Thoracic aorta (tissue), 2 donors: ENCODE data around the gene ZDHHC11B. TPM values are rescaled to one million over a fixed set of nuclear protein-coding genes. Genes with fewer than 3 reads are reported as not detected.
"Not testable (repeated sequence)": the region's sequence is repeated elsewhere in the genome, so short reads cannot be mapped to it uniquely, and the experiment has no call there.

ENCODE experiments used
- ATAC-seq: fragments of 150-250 bp; one replicate; pipeline ENCODE4 v1.8.0; 2017; ENCODE audit warnings: low read depth; ENCODE audit not compliant: insufficient number of reproducible peaks, low FRiP score
- DNase-seq: peaks from one replicate; pipeline ENCODE4 v3.0.0-alpha.2; 2020; ENCODE audit warnings: low spot score
- H3K27ac ChIP-seq, 2 donors: fragments of 200-600 bp; sonication (generic); 1 replicate in 1 of 2; 2 replicates in 1 of 2; pipeline ENCODE4 v1.5.1; 2016; ENCODE audit warnings: mild to moderate bottlenecking in 2 of 2, moderate library complexity in 2 of 2
- H3K27me3 ChIP-seq: fragments of 200-600 bp; sonication (generic); replicated peaks from 2 replicates; pipeline ENCODE4 v1.6.0; 2016; ENCODE audit warnings: mild to moderate bottlenecking; ENCODE audit not compliant: insufficient read depth
- H3K36me3 ChIP-seq: fragments of 200-600 bp; sonication (generic); one replicate; pipeline ENCODE4 v1.5.1; 2016
- H3K4me1 ChIP-seq, 2 donors: fragments of 200-600 bp; sonication (generic); 1 replicate in 1 of 2; 2 replicates in 1 of 2; pipeline versions ENCODE4 v1.5.1 to v1.6.0; 2016; ENCODE audit warnings: low read depth in 2 of 2, mild to moderate bottlenecking in 1 of 2; ENCODE audit not compliant: control insufficient read depth in 1 of 2
- H3K4me3 ChIP-seq: fragments of 200-600 bp; sonication (generic); 2 replicates; pipeline ENCODE4 v1.5.1; 2016; ENCODE audit warnings: mild to moderate bottlenecking
- H3K9me3 ChIP-seq: fragments of 200-600 bp; sonication (generic); 2 replicates; pipeline ENCODE4 v1.5.1; 2016
- total RNA-seq, 2 donors: library from RNA; depleted of rRNA; stranded (reverse); fragments of >200 nt; gene quantifications; one replicate each; pipeline versions ENCODE4 v1.1.0 to v1.2.3, GENCODE V29; 2016
- TF ChIP-seq, protein P1 (sequence below): fragments of 200-600 bp; sonication (generic); IDR thresholded peaks from one replicate; pipeline ENCODE4 v1.5.1; 2019; ENCODE audit warnings: antibody characterized with exemption

The ZDHHC11B gene
- total RNA-seq, 2 donors from 2014 or later = 1.8 to 8.7 TPM

DNA sequence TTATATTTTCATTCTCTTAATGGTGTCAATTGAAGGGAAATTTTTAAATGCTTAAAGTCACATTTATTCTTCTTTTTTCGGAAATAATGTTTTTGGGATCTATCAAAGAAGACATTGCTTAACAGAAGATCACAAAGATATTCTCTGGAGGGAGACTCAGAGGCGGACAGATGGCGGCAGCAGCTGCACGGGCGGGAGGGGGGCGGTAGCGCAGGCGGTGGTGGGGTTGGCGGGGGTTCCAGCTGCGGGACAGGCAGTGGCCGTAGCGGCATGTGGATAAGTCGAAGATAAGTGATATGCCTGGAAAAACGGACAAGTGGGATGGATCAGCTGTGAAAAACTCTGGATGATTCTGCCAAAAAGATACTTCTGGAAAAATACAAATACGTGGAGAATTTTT, 31.6 kb upstream of the ZDHHC11B start:
- DNase-seq = no peak

DNA sequence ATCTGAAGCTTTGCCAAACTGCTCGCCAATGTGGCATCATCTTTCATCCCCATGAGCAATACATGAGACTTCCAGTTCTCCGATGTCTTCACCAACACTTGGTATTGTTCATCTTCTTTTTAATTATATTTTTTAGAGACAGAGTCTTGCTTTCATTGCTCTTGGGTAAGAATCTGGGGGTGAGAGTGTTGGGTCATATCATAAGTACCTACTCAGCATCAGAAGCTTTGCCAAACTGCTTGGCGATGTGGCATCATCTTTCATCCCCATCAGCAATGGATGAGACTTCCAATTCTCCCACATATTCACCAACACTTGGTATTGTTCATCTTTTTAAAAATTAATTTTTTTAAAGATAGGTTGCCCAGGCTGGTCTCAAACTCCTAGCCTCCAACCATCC, 30.9 kb upstream of the ZDHHC11B start:
- Histone ChIP-seq H3K4me3 (no peak overlapping the region), H3K27ac (no peak overlapping the region), H3K9me3 (peaks cover 3% of the 10 kb centered on the region), H3K36me3 (no peaks in the 10 kb centered on the region), H3K27me3 (no peaks in the 10 kb centered on the region), H3K4me1 (no peaks in the 10 kb centered on the region)
- no peak for DNase-seq
- TF ChIP-seq, protein P1, sequence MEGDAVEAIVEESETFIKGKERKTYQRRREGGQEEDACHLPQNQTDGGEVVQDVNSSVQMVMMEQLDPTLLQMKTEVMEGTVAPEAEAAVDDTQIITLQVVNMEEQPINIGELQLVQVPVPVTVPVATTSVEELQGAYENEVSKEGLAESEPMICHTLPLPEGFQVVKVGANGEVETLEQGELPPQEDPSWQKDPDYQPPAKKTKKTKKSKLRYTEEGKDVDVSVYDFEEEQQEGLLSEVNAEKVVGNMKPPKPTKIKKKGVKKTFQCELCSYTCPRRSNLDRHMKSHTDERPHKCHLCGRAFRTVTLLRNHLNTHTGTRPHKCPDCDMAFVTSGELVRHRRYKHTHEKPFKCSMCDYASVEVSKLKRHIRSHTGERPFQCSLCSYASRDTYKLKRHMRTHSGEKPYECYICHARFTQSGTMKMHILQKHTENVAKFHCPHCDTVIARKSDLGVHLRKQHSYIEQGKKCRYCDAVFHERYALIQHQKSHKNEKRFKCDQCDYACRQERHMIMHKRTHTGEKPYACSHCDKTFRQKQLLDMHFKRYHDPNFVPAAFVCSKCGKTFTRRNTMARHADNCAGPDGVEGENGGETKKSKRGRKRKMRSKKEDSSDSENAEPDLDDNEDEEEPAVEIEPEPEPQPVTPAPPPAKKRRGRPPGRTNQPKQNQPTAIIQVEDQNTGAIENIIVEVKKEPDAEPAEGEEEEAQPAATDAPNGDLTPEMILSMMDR = no peak
- ATAC-seq = no peak

More for the DNA sequence above, 31.6 kb upstream of the ZDHHC11B start:
- Histone ChIP-seq H3K27ac (no peak overlapping the region), H3K4me3 (no peak overlapping the region), H3K9me3 (peaks cover 3% of the 10 kb centered on the region), H3K27me3 (no peaks in the 10 kb centered on the region), H3K4me1 (no peaks in the 10 kb centered on the region), H3K36me3 (no peaks in the 10 kb centered on the region)
- TF ChIP-seq, protein P1 = no peak
- ATAC-seq = no peak

DNA sequence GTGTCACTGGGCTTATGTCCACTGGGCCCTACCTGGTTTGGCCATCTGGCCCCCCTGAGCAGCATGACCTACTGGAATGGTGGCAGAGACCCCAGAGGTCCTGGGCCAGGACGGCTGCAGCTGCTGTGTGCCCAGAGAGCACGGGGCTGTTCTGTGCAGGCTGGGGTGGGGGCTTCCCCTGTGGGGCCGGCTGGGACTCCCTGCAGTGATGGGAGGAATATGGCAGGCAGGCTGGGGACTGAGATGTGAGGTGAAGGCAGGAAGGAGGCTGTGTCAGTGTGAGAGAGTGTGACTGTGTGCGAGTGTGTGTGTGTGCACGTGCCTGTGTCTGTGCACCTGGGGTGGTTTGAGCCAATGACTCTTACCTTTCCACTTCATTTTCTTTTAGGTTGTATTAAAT, 29.0 kb upstream of the ZDHHC11B start:
- DNase-seq, ATAC-seq: not testable (repeated sequence)

DNA sequence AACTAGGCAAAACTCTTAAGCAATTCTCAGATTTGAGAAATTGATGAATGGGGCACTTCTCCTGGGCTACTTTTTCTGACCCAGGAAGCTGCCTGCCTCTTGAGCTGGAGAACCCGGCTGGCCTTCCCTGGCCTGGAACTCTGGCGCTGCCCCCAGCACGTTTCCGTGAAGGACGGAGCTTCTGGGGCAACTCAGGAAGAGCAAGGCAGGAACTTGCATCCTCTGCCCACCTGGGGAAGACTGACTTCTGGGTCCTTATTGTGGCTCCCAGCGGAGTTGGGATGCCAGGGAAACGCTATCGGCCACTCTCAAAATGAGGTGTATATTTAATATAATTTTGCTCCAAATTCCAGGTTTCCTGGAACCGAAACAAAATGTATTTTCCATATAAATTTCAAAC, 26.9 kb upstream of the ZDHHC11B start:
- not testable (repeated sequence) for H3K9me3 ChIP-seq, H3K36me3 ChIP-seq, H3K27me3 ChIP-seq, H3K4me1 ChIP-seq, H3K27ac ChIP-seq, H3K4me3 ChIP-seq, DNase-seq, ATAC-seq

More for the DNA sequence above, 29.0 kb upstream of the ZDHHC11B start:
- not testable (repeated sequence) for H3K36me3 ChIP-seq, H3K27ac ChIP-seq, H3K4me3 ChIP-seq, H3K9me3 ChIP-seq, H3K4me1 ChIP-seq, H3K27me3 ChIP-seq

DNA sequence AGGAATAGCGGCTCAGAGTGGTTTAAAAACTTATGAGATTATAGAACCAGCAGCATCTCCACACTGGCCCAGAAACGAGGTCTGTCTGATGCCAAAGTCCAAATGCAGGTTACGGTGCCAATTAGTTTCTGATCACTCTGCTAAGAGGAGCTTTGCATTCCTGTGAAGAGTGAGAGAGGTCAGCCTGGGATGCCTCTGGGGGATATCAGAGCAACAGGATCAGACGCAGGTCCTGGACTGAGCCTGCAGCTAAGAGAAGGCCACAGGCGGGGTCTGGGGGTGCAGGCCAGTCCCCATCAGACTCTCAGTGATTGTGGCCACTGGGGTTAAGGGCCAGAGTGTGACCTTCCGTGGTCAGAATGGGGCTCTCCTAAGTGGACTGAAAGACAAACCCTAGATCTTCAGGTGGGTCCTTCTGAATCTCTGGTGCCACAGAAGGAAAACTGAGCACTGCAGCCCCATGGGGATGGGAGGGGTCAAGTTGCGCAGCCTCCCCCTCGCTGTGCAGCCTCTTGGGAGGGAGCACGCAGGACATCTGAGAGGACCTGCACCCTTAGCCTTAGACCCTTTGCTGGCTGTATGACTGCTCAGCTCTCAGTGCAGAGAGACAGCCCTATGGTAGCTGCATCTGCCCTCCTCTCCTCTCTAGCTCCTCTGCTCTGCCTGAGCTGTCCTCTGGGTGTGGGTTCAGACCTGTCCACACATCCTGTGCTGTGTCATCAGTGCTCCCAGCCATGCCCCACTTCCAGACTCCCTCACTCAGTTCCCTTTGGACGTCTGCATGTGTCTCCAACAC, 23.4 kb upstream of the ZDHHC11B start:
- H3K27me3 ChIP-seq, H3K36me3 ChIP-seq, H3K4me3 ChIP-seq, H3K9me3 ChIP-seq, H3K27ac ChIP-seq, ATAC-seq, H3K4me1 ChIP-seq, DNase-seq: not testable (repeated sequence)

DNA sequence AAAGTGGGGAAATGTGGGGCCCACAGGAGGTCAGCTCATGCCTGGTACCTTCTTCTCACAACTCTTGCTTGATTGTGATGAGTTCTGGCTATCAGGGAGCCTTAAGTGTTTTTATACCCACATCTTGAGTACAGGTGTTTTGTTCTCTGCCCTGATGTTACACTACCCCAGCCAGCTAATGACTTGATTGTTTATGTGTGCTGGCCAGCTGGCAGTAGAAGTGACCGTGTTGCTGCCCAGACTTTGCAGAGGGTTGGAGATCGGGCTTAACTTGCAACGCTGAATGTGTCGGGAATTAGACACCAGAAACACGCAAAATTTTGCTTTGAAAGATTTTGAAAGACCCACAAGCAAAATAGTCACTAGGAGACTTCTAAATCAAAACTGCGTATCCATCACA, 16.9 kb upstream of the ZDHHC11B start:
- TF ChIP-seq, protein P1 = no peak
- Histone ChIP-seq H3K4me3 (no peak overlapping the region), H3K4me1 (no peaks in the 10 kb centered on the region), H3K36me3 (no peaks in the 10 kb centered on the region), H3K9me3 (peaks cover 5% of the 10 kb centered on the region), H3K27ac (no peak overlapping the region), H3K27me3 (no peaks in the 10 kb centered on the region)
- DNase-seq (no peak), ATAC-seq (no peak)

DNA sequence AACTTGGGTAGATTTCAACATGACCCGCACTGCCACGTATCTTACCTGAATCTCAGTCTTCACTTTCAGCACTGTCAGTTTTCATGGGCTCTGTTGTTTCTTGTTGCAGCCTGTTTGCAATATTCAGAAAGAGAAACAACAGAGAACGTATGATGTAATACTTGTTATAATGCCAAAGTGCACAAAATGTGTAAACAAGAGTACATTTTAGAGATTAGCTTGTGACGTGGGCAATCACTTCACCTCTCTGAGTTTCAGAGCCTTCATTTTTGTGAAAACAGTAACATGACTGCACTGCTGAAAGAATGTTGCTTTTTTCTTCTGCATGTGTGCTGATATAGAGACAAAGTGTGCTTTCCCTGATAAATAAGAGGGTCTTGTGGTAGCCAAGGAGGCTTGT, 16.5 kb upstream of the ZDHHC11B start:
- H3K27ac ChIP-seq, H3K4me3 ChIP-seq, DNase-seq, H3K4me1 ChIP-seq, ATAC-seq, H3K27me3 ChIP-seq, H3K9me3 ChIP-seq, H3K36me3 ChIP-seq: not testable (repeated sequence)

DNA sequence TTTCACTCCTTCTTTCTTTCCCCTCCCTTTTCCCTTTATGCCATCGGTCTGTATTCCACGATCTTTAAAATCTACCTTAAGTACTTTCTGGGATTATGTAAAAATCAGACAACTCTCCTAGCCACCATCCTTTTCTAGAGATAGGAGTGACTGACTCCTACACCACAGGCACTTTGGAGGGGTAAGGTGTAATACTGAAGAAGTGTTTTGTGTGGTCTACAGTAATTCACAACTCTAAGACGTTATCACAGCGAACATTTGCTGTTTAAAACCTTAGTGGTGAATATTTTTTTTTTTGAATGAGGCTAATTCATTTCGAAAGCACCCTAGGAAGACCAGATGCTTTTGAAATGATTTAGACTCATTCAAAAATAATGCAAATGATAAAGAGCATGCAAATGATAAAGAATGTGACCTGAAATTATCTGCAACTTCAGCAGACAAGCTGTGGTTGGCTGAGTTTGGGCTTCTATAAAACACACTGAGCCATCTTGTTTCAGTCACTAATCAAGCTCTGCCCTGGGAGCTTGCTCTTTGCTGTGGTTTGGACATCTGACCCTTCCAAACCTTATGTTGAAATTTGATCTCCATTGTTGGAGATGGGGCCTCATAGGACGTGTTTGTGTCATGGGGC, 14.1 kb upstream of the ZDHHC11B start:
- H3K9me3 ChIP-seq, H3K27ac ChIP-seq, DNase-seq, H3K4me3 ChIP-seq, ATAC-seq, H3K36me3 ChIP-seq, H3K27me3 ChIP-seq, H3K4me1 ChIP-seq: not testable (repeated sequence)

DNA sequence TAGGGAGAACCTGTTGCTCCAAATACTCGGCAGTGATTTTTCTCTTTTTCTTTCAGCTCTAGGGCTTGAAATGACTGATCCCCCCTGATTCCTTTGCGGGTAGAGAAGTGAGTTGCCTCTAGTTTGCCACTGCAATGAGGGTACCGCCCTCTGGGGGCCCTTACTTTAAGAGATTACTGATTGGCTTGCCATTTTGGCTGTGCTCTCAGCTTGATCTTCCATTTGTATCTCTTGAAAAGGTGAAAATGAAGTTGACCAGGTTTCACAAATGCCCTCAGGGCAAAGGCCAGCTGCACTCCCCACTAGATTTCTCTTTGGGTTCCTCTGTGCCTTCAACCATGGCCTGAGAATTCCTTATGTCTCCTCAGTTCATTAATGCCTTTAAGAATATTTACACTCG, 13.5 kb upstream of the ZDHHC11B start:
- not testable (repeated sequence) for H3K4me3 ChIP-seq, H3K9me3 ChIP-seq, H3K36me3 ChIP-seq, DNase-seq, H3K27me3 ChIP-seq, H3K4me1 ChIP-seq, H3K27ac ChIP-seq, ATAC-seq

DNA sequence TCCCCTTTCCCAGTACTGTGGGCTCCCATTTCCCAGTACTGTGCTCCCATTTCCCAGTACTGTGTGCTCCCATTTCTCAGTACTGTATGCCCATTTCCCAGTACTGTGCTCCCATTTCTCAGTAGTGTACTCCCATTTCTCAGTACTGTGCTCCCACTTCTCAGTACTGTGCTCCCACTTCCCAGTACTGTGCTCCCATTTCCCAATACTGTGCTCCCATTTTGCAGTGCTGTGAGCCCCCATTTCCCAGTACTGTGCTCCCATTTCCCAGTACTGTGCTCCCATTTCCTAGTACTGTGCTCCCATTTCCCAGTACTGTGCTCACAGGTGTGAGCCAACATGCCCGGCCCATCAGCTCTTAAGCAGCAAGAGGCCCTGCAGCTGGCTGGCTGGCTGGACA, 11.3 kb upstream of the ZDHHC11B start:
- not testable (repeated sequence) for H3K36me3 ChIP-seq, H3K9me3 ChIP-seq, H3K27me3 ChIP-seq, H3K4me1 ChIP-seq, H3K4me3 ChIP-seq, DNase-seq, ATAC-seq, H3K27ac ChIP-seq
